ENCODE results near the gene UBXN4. TPM values are rescaled to one million over a fixed set of nuclear protein-coding genes. Genes with fewer than 3 reads are reported as not detected.
A peak's percentile ranks its signal among the peaks of the same experiment; 100 is the strongest.

Gene UBXN4
- total and polyA plus RNA-seq, 2 of the 13 experiments (the other 11 are each of a cell fraction or from before 2014, with no cell fraction given): 74.2 to 104 TPM

- TF ChIP-seq IRF1 (CRISPR knock-in tag; IDR thresholded peaks at IDR 0.05; ENCODE audit: low read depth) (no peak), ETS1 (CRISPR knock-in tag; IDR thresholded peaks at IDR 0.05) (no peak), CC2D1A (CRISPR knock-in tag; IDR thresholded peaks at IDR 0.05) (peak; percentile 50; the same call in 1 of the 2 replicates), HOMEZ (CRISPR knock-in tag; IDR thresholded peaks at IDR 0.05; ENCODE audit: low read depth) (no peak), ZNF619 (CRISPR knock-in tag; IDR thresholded peaks at IDR 0.05) (no peak), ZNF33A (CRISPR knock-in tag; IDR thresholded peaks at IDR 0.05; ENCODE audit: borderline replicate concordance) (0 out of 2 replicates have a peak, but pooled peaks have one; percentile 20), ZBTB8A (CRISPR knock-in tag; IDR thresholded peaks at IDR 0.05; ENCODE audit: borderline replicate concordance, low read depth) (no peak), ZNF770 (CRISPR knock-in tag; IDR thresholded peaks at IDR 0.05) (peak; percentile 18; the same call in 1 of the 2 replicates), ZBTB37 (CRISPR knock-in tag; IDR thresholded peaks at IDR 0.05) (no peak), HMGXB4 (CRISPR knock-in tag; IDR thresholded peaks at IDR 0.05; ENCODE audit: borderline replicate concordance in 1 of 2, low read depth in 1 of 2) (peak; percentile 8 to 16; a peak in 2 of 4 replicates), ZBTB7A (CRISPR knock-in tag; IDR thresholded peaks at IDR 0.05) (peak; percentile 56), FOXO1 (CRISPR knock-in tag; IDR thresholded peaks at IDR 0.05) (no peak), ATF1 (CRISPR knock-in tag; IDR thresholded peaks at IDR 0.05) (no peak), ZFY (CRISPR knock-in tag; IDR thresholded peaks at IDR 0.05) (peak; percentile 82), AKAP8 (CRISPR knock-in tag; IDR thresholded peaks at IDR 0.05) (no peak), SMYD3 (CRISPR knock-in tag; IDR thresholded peaks at IDR 0.05) (0 out of 2 replicates have a peak, but pooled peaks have one; percentile 4), ZBTB34 (CRISPR knock-in tag; IDR thresholded peaks at IDR 0.05) (0 out of 2 replicates have a peak, but pooled peaks have one; percentile 19), ZNF580 (CRISPR knock-in tag; IDR thresholded peaks at IDR 0.05; ENCODE audit: borderline replicate concordance, low read depth) (no peak)
These were observed 686 bp downstream of the UBXN4 start (continued) for GRCh38 chr2:135742325-135742757.

Data from HepG2 (cell line).